Liver (tissue), 3 donors: Measurements from ENCODE around the gene ZDHHC21.

Experiments used
- ATF3 ChIP-seq: IDR thresholded peaks from 2 replicates; pipeline ENCODE4 v1.6.1; 2016; ENCODE audit warnings: antibody characterized with exemption
- CTCF ChIP-seq: fragments of 150-350 bp; IDR thresholded peaks from 2 replicates; pipeline ENCODE4 v1.5.1; 2017; ENCODE audit warnings: improper control_type of control experiment, low read depth, low read length; ENCODE audit not compliant: missing input control
- EGR1 ChIP-seq, 2 donors: IDR thresholded peaks; 2 replicates each; pipeline ENCODE4 v1.6.1; 2016 to 2018; ENCODE audit warnings: antibody characterized with exemption in 2 of 2, low read depth in 2 of 2
- FOXA1 ChIP-seq: IDR thresholded peaks from 2 replicates; pipeline ENCODE4 v1.6.1; 2016; ENCODE audit warnings: antibody characterized with exemption
- GABPA ChIP-seq, 2 donors: IDR thresholded peaks in 1 of 2; conservative IDR thresholded peaks in 1 of 2; 2 replicates each; pipeline ENCODE4 v1.6.1; 2016; ENCODE audit warnings: antibody characterized with exemption in 2 of 2, mild to moderate bottlenecking in 1 of 2, moderate library complexity in 1 of 2
- MAX ChIP-seq: IDR thresholded peaks from 2 replicates; pipeline ENCODE4 v1.6.1; 2016; ENCODE audit warnings: antibody characterized with exemption
- RAD21 ChIP-seq, 2 donors: IDR thresholded peaks; 2 replicates each; pipeline ENCODE4 v1.6.1; 2016; ENCODE audit warnings: antibody characterized with exemption in 2 of 2, mild to moderate bottlenecking in 2 of 2
- REST ChIP-seq: IDR thresholded peaks from 2 replicates; pipeline ENCODE4 v1.6.1; 2016; ENCODE audit warnings: antibody characterized with exemption, mild to moderate bottlenecking
- RXRA ChIP-seq, 2 donors: IDR thresholded peaks; 2 replicates each; pipeline ENCODE4 v1.6.1; 2017 to 2018; ENCODE audit warnings: antibody characterized with exemption in 2 of 2, mild to moderate bottlenecking in 1 of 2
- TAF1 ChIP-seq: conservative IDR thresholded peaks from 2 replicates; pipeline ENCODE4 v1.6.1; 2016; ENCODE audit warnings: antibody characterized with exemption, mild to moderate bottlenecking
- YY1 ChIP-seq: IDR thresholded peaks from 2 replicates; pipeline ENCODE4 v1.6.1; 2016; ENCODE audit warnings: antibody characterized with exemption, mild to moderate bottlenecking
- ZBTB33 ChIP-seq: IDR thresholded peaks from 2 replicates; pipeline ENCODE4 v1.6.1; 2016; ENCODE audit warnings: antibody characterized with exemption
- donor health status: healthy.
- donor health status: healthy.

GRCh38 chr9:14741369-14741768, 48.1 kb upstream of the ZDHHC21 start:
- TF ChIP-seq CTCF (no peak), RAD21 (IDR thresholded peaks at IDR 0.05) (no peak), MAX (no peak), YY1 (no peak), ZBTB33 (no peak), REST (no peak), ATF3 (no peak), TAF1 (no peak), FOXA1 (no peak), GABPA (IDR thresholded peaks at IDR 0.05 in 1 of 2, conservative IDR thresholded peaks at IDR 0.05 in 1 of 2) (no peak), RXRA (IDR thresholded peaks at IDR 0.05) (no peak), EGR1 (IDR thresholded peaks at IDR 0.05; ENCODE audit: low read depth in 2 of 2) (no peak)
